GM12801 (cell line): ENCODE measurements around the gene PRKAA1.

Source experiments
- TF ChIP-seq, protein P1 (sequence below): IDR thresholded peaks from one replicate; pipeline ENCODE4 v1.5.1; 2011; ENCODE audit warnings: control low read depth; ENCODE audit not compliant: insufficient read length; ENCODE audit errors: extremely low read depth

The PRKAA1 gene

DNA sequence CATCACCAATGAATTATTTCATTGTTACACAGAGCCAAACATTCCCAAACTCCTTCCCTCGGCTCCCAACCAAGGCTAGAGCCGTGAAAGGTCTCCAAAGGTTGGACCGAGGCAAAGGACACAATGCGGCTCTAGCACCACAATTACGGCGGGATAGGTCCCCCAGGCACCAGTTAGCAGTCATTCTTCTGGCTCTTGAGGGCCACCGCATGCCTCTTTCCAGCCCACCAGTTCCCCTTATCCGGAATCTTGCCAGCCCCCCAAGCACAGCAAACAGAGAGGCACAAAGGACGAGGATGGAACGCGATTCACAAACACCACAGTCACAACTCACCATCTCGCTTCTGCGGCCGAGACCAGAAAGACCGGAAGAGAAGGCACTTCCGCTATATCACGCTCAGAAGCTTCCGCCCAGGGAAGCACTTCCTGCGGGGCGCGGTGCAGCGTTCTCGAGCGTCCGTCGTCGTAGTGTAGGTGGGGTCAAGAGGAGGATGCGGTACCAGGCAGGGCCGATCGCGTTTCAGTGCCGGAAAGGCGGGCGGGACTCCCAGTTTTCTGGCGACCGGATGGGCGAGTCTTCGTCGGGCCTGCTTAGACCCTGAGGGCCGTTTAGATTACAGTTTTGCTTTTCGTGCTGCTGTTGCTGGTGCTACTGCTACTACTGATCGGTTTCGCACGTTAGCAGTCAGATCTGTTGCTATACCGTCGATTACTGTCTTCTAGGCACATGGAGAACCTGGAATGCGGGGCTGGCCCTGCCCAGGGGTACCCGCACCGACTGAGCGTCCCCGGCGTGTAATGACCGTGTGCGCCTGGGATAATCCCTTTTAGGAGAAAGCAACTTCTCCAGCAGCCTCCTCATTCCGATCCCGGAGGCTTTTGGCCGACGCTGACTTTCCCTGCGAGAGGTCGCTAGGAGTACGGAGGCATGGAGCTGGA lies 36.9 kb upstream of the PRKAA1 start, which contains the start of gene RPL37:
Gene RPL37 (minus strand): TSS at position 374 of the 939 bp plus-strand sequence. CDS start 37 bp downstream, at position 337.
- TF ChIP-seq, protein P1, sequence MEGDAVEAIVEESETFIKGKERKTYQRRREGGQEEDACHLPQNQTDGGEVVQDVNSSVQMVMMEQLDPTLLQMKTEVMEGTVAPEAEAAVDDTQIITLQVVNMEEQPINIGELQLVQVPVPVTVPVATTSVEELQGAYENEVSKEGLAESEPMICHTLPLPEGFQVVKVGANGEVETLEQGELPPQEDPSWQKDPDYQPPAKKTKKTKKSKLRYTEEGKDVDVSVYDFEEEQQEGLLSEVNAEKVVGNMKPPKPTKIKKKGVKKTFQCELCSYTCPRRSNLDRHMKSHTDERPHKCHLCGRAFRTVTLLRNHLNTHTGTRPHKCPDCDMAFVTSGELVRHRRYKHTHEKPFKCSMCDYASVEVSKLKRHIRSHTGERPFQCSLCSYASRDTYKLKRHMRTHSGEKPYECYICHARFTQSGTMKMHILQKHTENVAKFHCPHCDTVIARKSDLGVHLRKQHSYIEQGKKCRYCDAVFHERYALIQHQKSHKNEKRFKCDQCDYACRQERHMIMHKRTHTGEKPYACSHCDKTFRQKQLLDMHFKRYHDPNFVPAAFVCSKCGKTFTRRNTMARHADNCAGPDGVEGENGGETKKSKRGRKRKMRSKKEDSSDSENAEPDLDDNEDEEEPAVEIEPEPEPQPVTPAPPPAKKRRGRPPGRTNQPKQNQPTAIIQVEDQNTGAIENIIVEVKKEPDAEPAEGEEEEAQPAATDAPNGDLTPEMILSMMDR, result no peak

DNA sequence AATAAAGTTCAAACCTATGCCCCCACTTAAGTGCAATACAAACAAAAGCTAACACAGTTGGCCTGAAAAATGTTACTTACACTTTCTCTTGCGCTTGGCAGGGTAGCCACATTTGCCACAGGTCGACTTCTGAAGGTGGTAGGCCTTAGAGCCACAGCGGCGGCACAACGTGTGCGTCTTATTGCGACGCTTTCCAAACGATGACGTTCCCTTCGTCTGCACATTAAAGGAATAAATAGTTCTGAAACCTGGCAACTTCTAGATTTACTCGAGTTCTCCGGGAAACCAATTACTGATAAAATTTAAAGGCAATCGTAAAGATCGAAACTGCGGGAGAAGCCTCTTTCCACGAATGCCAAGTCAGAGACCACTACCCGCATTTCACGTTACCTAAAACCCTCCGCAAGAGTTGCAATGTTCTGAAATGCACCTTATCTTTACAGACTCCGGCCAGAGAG lies 36.2 kb upstream of the PRKAA1 start:
- TF ChIP-seq, protein P1, result no peak

DNA sequence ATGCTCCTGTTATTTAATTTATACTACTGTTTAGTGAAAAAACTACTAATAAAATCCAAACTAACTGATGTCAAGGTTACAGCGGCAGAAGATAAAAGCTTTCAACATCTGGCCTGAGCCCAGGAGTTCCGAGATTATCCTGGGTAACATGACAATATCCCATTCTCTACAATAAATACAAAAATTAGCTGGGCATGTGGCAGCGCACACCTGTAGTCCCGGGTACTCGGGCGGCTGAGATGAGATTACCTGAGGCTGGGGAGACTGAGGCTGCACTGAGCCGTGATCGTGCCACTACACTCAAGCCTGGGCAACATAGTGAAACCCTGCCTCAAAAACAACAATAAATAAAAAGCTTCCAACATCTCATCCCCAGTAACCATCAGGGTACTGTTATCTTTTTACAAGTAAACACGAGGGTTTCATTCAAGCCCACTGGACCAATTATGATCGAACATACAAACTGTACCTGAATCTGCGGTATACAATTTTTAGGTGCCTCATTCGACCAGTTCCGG lies 35.6 kb upstream of the PRKAA1 start:
- TF ChIP-seq, protein P1, result no peak

DNA sequence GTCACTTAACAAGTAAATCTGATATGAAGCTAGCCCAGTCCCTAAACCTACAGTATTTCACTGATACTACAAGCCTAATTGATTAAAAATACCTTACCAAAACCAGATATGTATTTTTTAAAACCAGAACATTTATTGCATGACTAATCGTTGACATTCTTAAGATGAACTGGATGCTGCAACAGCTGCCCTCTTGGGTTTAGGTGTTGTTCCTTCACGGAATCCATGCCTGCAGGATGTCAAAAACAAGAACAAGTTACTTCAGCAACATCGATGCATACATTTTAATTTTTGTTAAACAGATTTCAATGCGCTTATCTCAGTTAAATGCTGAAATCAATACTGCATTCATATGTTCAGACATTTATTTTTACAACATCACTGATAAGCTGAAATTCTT lies 34.2 kb upstream of the PRKAA1 start:
- TF ChIP-seq, protein P1, result no peak

DNA sequence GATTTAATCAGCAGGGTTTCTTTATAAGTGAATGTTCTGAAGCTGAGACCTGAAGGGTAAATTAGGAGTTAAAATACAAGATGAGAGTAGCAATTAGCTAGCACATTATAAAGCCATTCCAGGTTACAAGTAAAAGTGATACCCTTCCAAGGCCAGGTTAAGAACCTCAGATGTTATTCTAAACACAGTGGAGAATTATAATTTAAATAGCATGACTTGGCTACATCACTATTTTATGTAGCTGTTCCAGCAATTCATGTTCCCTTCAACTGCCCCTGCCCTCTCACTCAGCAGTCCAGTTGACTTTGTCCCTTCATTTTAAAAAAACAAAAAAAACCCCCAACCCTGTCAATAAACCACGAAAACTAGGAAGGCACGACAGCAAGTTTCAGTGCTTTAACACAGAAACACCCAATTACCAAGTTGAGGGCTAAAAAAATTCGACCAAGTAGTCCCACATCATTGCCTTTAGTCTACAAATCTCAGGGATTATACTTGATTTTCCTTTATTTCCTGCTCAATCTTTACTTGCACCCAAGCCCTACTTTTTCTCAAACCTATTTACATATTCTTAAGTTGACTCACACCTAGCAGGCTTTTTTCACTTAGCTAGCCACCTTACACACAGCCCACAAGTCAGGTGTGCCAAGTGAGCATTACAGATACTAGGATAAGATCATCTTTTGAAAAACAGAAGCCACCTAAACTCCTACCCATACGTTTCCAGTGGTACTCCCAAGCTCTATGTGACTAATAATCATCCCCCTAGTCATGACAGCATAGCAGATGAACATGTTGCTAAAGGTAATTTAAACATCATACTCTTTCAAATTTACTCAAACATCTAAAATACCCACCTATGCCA lies 33.4 kb upstream of the PRKAA1 start:
- TF ChIP-seq, protein P1, result no peak

DNA sequence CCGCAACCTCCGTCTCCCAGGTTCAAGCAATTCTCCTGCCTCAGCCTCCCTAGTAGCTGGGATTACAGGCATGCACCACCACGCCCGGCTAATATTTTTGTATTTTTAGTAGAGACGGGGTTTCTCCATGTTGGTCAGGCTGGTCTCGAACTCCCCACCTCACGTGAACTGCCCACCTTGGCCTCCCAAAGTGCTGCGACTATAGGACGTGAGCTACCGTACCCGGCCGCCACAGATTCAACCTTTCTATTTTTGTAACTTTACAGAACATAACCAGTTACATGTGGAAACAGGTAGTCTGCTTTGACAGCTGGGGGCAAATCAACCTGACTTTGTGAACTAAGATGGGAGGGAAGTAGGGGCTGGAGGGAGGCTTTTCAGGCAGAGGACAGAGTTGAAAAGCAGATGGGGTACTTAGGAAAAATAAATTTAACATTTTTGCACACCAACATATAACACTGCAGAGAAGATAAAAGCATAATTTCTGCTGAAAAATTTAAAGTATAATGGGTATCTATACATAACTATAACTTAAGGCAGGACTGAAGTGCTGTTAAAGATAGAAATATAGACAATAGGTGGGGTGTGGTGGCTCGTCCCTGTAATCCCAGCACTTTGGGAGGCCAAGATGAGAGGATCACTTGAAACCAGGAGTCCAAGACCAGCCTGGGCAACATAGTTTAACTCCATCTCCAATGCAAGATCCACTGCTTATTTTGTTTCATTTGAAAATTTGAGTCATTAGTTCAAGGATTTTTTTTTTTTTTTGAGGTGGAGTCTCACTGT lies 31.8 kb upstream of the PRKAA1 start:
- TF ChIP-seq, protein P1, result no peak
